Panc1 (cell line): ENCODE measurements around the gene ANKRD33B. TPM values are rescaled to one million over a fixed set of nuclear protein-coding genes. Genes with fewer than 3 reads are reported as not detected.

Experiments
- ATAC-seq: fragments of 200-7000 bp; cut with Tn5 transposase; 2 replicates; pipeline ENCODE4 v1.9.1; 2020; ENCODE audit warnings: mild to moderate bottlenecking, moderate library complexity
- BruUV-seq: library from RNA; stranded (reverse); fragments of 400-500 nt; replicated peaks from 2 replicates; lab custom pipeline; 2021; lab: Mats Ljungman, UMichigan
- CTCF ChIA-PET: fragments of 300-600 bp; sonication (Branson Sonifier 250); formaldehyde crosslinking; loops from one replicate; lab custom pipeline; 2022; ENCODE audit warnings: antibody characterized with exemption; lab: Charles Lee
- POLR2A ChIA-PET: fragments of 300-600 bp; sonication (Branson Sonifier 250); formaldehyde crosslinking; loops from one replicate; lab custom pipeline; 2022; ENCODE audit warnings: antibody characterized with exemption; lab: Charles Lee
- DNase-seq: peaks from one replicate; pipeline ENCODE4 v3.0.0-alpha.2; 2010; ENCODE audit warnings: low read depth, low spot score
- H3K27ac ChIP-seq: 2 replicates; pipeline ENCODE4 v1.5.1; 2011; ENCODE audit warnings: mild to moderate bottlenecking, low read length, inconsistent platforms
- H3K27me3 ChIP-seq: fragments of 200-500 bp; sonication (Bioruptor generic); 2 replicates; pipeline ENCODE4 v1.6.0; 2014; ENCODE audit warnings: low read length, inconsistent platforms; ENCODE audit not compliant: control insufficient read depth, insufficient read depth
- H3K36me3 ChIP-seq: fragments of 200-500 bp; sonication (Bioruptor generic); 2 replicates; pipeline ENCODE4 v1.5.1; 2014; ENCODE audit warnings: inconsistent platforms, mild to moderate bottlenecking, low read length, moderate library complexity; ENCODE audit not compliant: control insufficient read depth, insufficient read depth
- H3K4me1 ChIP-seq: 2 replicates; pipeline ENCODE4 v1.5.1; 2011; ENCODE audit warnings: inconsistent platforms, mild to moderate bottlenecking, low read length, moderate library complexity; ENCODE audit not compliant: control insufficient read depth, insufficient read depth
- H3K4me3 ChIP-seq, 2 experiments: 2 replicates each; pipeline ENCODE4 v1.5.1; 2011 to 2012; ENCODE audit warnings: low read depth in 2 of 2, low read length in 2 of 2, mild to moderate bottlenecking in 2 of 2, inconsistent platforms in 1 of 2, moderate library complexity in 1 of 2
- H3K9me3 ChIP-seq: fragments of 200-500 bp; sonication (Bioruptor generic); 2 replicates; pipeline ENCODE4 v1.5.1; 2014; ENCODE audit warnings: low read depth, mild to moderate bottlenecking, inconsistent platforms, low read length, moderate library complexity; ENCODE audit not compliant: control insufficient read depth, insufficient read depth
- CTCF ChIP-seq: fragments of 450-650 bp; IDR thresholded peaks from 2 replicates; pipeline ENCODE4 v1.5.1; 2017; ENCODE audit warnings: mild to moderate bottlenecking
- POLR2AphosphoS5 ChIP-seq: IDR thresholded peaks from 2 replicates; pipeline ENCODE4 v1.6.1; 2012; ENCODE audit warnings: mild to moderate bottlenecking, low read depth, low read length, moderate library complexity
- REST ChIP-seq, 2 experiments: IDR thresholded peaks; 2 replicates each; pipeline ENCODE4 v1.6.1; 2011 to 2012; ENCODE audit warnings: low read depth in 2 of 2, control low read depth in 1 of 2, low read length in 1 of 2, mild to moderate bottlenecking in 1 of 2, moderate library complexity in 1 of 2; ENCODE audit not compliant: insufficient read depth in 1 of 2
- SIN3A ChIP-seq: IDR thresholded peaks from 2 replicates; pipeline ENCODE4 v1.6.1; 2012; ENCODE audit warnings: low read depth, mild to moderate bottlenecking, low read length, moderate library complexity, borderline replicate concordance; ENCODE audit not compliant: insufficient read depth
- TCF7L2 ChIP-seq: IDR thresholded peaks from 2 replicates; pipeline ENCODE4 v1.6.1; 2011; ENCODE audit warnings: mild to moderate bottlenecking, low read depth, low read length, inconsistent platforms
- in situ Hi-C: cut with HindIII; loops from 2 replicates; pipeline ENCODE4 v1.10.0; 2016; ENCODE audit warnings: low sequenced_read_pairs, low pct_unique_long_range_greater_than_20kb
- intact Hi-C: fragments of 100-400 bp; cut with micrococcal nuclease; formaldehyde crosslinking; loops from one replicate; pipeline ENCODE4 v1.10.0; 2022; ENCODE audit not compliant: unreplicated experiment
- total RNA-seq: library from RNA; stranded (reverse); gene quantifications from one replicate; pipeline ENCODE4 v1.2.1, GENCODE V29; 2021; ENCODE audit not compliant: unreplicated experiment

ANKRD33B gene
- total RNA-seq, 1 experiment from 2014 or later: 19.1 TPM

DNA sequence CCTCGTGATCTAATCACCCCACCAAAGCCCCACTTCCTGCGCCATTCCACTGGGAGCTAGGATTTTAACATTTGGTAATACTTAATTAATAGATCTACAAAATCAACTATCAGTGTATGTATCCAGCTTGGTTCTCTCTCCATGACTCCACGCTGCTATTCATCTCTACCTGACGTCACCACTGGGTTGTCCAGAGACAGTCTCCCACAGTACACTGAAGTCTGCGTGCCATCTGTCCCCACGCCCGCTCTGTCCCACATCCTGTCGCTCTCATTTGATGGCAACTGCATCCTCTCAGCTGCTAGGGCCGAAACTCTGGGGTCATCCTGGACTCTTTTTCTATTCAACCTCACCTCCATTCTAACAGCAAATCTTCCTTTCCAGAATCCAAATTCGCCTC is 53.2 kb downstream of the ANKRD33B start:
- Histone ChIP-seq H3K27ac (no peak overlapping the region), H3K4me3 (no peak overlapping the region), H3K27me3 (no peaks in the 10 kb centered on the region), H3K9me3 (no peaks in the 10 kb centered on the region), H3K4me1 (no peaks in the 10 kb centered on the region), H3K36me3 (no peaks in the 10 kb centered on the region; the same call in 1 of the 2 replicates)
- no TSS peak for BruUV-seq
- DNase-seq (no peak), ATAC-seq (no peak)
- intact Hi-C loops: no loop called here
- no peak for TF ChIP-seq TCF7L2
- TF ChIP-seq POLR2AphosphoS5: no peak
- TF ChIP-seq REST (IDR thresholded peaks at IDR 0.05; ENCODE audit: insufficient read depth in 1 of 2, low read depth in 2 of 2, low read length in 1 of 2): no peak
- no peak for TF ChIP-seq CTCF
- no peak for TF ChIP-seq SIN3A
- CTCF ChIA-PET: interaction anchor here (0.5 kb wide), 1 partner anchor 19 kb away, joined by 5 read pairs; no protein-coding TSS in a partner anchor
- in situ Hi-C loops: no loop called here
- POLR2A ChIA-PET: no interaction called here

DNA sequence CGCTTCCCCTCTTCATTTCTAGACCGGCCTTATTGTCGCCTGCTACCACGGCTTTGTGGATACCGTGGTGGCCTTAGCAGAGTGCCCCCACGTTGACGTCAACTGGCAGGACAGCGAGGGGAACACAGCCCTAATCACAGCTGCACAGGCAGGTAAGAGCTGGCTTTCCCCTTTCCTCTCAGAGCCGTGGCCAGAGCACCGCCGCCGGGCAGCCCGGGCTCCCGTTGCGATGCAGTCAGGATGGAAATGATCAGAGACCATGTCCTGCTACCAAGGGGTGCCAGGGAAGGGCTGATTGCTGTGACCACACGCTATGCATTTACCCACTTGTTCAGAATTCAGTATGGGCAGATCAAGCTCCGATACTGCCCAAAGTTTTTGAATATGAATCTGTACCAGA is 54.4 kb downstream of the ANKRD33B start:
- POLR2A ChIA-PET: no interaction called here
- ATAC-seq (no peak), DNase-seq (no peak)
- TF ChIP-seq REST (IDR thresholded peaks at IDR 0.05; ENCODE audit: insufficient read depth in 1 of 2, low read depth in 2 of 2, low read length in 1 of 2) (no peak), CTCF (no peak), SIN3A (no peak), TCF7L2 (no peak), POLR2AphosphoS5 (no peak)
- CTCF ChIA-PET: no interaction called here
- BruUV-seq: no TSS peak
- no peaks in the 10 kb centered on the region; the same call in 1 of the 2 replicates for H3K36me3 ChIP-seq
- intact Hi-C loops: no loop called here
- H3K27me3 ChIP-seq: no peaks in the 10 kb centered on the region
- no peaks in the 10 kb centered on the region for H3K4me1 ChIP-seq
- in situ Hi-C loops: no loop called here
- no peak overlapping the region for H3K27ac ChIP-seq
- H3K9me3 ChIP-seq: no peaks in the 10 kb centered on the region
- no peak overlapping the region for H3K4me3 ChIP-seq
